CD4-positive, alpha-beta T cell treated with Interleukin-1 beta for 1 hour (primary cell): ENCODE measurements around the gene CDS1.
"Not testable (repeated sequence)": the region's sequence is repeated elsewhere in the genome, so short reads cannot be mapped to it uniquely, and the experiment has no call there.

ENCODE experiments used
- DNase-seq, 2 donors: peaks; one replicate each; pipeline ENCODE4 v3.0.0-alpha.2; 2020 to 2022

The CDS1 gene

DNA sequence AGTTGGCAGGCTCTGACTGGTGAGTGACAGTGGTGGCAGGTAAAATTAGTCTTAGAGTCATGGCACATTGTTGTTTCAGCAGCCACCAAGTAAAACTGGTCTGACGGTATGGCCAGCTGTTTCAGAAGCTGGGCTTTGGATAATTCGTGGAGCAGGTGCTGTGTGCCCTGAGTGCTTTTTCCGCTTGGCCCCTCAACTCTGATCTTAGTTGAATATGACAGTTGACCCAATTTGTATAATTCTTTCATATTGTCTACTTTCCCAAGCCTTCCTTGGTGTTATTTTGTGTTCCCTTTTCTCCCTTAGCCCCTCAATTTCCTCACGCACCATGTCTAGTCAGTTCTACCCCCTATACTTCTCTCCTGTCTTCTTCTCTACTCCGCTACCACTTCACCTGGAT is 32.0 kb downstream of the CDS1 start:
- no peak for DNase-seq

DNA sequence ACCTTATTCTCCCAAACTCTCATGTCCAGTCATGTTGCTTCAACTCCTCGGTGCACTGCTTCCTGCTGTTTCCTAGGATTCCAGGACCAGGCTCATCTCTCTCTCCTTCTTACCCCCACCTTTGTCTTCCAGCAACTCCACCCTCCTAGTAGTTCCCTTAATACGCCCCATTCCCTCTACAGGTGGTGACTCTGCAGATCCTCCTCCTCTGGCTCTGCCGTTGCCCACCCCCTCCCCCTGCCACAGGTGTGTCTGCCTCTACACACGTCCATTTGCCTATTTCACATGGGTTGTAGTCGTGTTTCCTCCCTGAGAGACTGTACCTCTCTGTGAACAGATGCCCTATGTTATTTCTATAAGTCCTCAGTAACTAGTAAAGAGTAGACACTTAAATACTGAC is 32.4 kb downstream of the CDS1 start:
- no peak for DNase-seq

DNA sequence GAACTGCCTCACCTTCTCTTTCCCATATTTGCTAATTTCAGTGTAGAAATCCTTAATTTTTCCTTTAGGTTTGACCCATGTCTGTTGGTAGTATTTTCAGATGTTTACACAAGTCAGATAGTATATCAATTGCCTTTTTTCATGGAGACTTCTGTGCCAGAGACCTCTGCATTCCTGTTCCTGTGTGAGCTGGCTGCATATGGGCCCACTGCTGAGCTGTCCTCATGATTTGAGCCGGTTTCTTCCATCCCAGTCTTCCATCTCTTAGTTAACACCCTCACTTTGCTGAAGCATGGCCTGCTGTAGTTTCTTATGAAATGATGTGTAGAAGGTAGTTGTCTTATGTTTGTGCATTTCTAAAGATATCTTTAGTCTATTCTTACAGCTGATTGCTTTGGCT is 40.0 kb downstream of the CDS1 start:
- DNase-seq = no peak

DNA sequence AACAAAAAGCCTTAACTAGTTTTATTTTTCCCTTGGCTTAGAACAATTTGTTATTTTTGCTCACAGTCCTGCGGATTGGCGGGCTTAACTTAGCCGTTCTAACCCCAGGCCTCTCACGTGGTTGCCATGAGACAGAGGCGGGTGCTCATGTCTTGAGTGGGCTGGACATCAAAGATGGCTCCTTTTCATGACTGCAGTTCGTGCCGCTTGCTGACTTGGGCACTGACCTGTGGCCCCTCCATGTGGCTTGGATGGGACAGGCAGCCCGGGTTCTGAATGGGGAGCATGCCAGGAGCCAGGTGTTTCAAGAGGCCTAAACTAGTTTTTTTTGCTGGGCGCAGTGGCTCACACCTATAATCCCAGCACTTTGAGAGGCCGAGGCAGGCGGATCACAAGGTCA is 40.7 kb downstream of the CDS1 start:
- DNase-seq = no peak

DNA sequence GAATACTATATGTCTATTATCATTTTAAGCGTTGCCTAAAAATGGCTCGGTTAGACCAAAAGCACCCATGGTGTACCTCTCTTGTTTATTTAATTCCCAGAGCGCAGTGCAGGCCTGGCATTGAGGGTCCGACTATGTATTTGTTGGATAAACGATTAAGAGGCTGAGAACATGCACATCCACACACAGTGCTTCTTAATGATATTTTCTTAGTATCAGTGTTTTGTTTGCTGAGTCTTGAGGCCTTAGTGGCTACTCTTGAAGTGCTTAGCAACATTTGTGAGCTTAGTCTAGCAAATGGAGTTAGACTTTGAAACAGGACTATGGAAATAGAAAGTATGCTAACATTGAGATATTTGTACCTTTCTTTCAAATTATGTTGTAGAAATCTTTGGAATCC is 43.7 kb downstream of the CDS1 start:
- no peak for DNase-seq

DNA sequence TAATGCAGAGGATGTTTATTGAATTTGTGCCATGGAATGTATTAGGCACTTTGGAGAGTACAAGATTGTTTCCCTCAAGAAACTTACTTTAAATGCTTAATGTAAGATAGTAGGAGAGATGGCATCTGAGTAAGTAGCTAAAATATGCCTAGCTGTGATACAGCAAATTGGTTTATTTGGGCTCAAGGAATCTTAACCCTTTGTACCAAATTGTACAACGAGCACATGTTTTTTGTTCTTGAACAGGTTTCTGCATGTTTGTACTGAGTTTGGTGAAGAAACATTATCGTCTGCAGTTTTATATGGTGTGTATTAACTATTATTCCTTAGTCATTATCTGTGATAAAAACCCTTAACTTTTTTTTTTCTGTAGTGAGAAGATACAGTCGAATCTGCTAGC is 48.6 kb downstream of the CDS1 start:
- no peak for DNase-seq

DNA sequence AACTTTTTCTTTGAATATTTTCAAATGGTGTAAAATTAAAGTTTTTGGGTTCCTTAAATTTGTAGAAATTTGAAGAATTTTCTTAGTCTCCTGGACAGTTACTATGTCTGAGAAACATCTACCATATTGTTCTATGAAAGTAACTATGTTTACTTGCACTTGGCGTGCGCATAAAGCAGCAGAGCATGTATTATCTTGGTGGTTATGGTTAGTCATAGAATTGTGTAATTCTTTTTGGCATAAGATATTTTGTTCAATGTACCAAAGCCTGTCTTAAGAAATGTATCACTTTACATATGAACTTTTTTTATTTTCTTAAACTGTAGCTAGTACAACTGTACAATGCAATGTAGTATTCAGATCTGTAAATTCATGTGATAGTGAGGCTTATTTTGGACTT is 49.2 kb downstream of the CDS1 start:
- DNase-seq = no peak

DNA sequence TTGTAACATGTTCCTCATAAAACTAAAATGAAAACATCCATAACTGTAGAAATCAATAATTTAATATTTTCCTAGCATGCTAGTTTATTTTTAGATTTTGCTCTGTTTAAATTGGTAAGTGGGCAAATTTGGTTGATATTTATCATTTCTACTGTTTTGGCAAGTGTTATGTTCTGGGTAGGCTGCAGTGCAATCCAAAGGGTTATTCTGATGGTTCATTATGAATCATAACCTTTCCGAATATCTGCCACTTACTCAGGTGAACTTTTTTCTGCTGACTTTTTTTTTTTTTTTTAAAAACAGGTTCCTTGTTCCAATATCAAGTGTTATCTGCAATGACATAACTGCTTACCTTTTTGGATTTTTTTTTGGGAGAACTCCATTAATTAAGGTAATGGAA is 52.0 kb downstream of the CDS1 start:
- DNase-seq = no peak

DNA sequence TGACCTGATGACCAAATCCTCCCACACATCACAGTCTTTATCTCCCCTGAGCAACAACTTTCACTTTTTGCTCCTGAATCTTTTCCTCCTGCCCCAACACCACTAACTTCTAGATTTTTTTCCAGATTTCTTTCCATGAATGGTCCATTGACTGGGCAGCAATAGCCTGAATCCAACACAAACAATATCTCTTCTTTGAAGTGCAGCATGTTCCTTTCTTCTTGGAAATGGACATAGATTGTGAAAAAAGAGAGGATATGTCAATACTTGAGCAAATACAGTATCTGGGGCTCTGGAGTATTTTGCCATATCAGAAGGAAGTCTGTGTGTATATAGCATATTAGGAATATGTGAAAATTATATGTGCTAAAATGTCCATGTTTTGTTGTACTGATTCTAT is 55.2 kb downstream of the CDS1 start:
- no peak for DNase-seq

DNA sequence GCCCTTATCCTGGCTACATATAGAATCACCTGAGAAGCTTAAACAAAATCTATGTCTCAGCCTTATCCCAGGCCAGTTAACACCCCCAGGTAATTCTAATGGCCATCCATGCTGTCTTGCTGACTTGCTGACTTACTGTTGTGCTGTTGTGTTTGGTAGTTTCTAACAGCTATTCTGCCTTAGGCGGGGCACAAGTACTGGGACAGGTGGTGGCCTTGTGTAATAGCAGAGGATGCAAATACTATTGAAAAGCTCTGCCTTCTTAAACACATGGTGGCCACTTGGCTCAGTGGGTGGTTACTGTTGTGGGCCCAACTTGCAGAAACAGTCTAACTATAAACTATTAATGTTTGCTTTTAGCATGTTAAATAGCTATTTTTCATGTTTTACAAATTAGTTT is 56.2 kb downstream of the CDS1 start:
- DNase-seq = no peak

DNA sequence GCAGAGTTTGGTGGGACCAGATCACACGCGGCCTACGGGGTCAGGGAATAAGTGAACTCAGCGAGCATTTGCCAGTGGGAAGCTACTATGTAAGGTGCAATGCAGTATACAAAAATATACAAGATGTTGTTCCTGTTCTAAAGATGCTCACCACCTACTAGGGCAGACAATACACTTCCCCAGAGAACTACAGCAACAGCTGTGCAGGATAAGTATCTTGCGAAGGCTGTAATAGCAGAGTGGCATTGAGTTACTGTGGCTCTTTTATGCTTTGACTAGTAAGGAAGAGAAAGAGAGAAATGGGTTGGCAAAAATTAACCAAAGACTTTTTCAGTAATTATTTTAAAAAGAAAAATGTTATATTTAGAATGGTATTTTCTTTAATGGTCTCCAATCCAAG is 61.2 kb downstream of the CDS1 start:
- no peak for DNase-seq

DNA sequence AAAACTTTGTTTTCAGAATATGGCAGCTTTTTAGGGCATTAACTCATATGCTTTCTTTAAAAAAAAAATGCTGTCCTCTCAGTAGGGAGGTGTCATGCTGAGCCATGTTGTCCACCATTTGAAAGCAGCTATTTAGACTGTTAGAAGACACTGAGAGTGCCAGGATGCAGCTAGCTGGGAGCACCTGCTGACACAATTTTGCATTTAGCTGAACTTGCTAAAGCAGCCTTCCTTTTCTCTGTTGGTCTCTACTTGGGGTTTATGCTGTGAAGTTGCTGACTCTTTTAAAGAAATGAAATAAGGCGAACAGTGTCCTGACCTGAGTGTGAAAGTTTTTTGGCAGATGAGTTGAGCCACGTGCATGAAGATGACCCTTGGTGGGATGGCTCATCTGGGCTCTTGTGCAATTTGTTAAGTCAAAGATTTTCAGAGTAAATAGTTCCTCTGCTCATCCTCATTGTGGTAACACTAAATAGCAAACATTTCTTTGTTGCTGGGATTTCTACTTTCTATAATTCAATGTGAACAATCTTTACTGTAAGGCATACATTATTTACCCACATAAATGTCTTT is 64.5 kb downstream of the CDS1 start:
- no peak for DNase-seq

DNA sequence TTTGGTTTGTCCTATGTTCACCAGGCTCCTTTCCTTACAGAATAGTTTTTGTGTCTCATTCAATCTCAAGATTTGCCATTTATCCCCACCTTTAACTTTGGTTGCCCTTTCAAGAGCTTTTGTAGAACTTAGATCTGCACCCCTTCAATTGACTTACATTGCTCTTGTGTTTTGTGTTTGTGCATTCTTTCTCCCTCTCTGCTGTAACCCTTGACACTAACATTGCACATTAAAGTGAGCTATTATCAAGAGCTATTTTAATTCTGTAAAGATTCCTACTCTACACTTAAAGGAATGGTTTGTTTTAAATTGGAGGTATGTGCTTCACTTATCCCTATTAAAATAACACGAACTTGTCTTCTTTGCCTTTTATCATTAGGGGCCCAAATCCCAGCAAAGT is 65.3 kb downstream of the CDS1 start:
- no peak for DNase-seq

DNA sequence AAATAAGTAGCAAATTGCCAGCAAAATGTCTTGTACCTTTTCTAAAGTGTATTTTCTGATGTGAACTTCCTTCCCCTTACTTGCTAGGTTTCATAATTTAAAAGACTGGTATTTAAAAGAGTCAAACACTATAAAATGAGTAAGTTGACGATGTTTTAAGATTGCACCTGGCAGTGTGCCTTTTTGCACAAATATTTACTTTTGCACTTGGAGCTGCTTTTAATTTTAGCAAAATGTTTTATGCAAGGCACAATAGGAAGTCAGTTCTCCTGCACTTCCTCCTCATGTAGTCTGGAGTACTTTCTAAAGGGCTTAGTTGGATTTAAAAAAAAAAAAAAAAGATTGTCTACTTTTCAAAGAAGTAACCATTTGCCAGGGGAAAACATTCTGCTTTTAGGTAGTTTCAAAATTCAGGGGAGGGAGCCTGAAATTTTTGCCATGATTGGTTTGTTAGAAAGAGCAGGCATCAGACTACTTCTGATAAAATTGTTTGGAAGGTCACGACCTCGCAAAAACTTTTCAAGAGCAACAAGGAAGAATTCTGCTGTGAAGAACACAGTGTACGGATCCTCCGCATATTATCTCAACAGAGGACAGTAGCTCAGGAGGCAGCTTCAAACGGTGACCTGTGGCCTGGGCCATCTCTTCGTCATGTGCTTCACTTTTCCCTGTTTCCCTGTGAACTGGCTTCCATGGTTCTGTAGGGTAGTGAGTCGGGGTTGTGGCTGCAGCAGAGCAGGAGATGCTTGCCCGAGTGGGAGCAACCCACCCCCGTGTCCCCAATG is 66.1 kb downstream of the CDS1 start:
- DNase-seq = no peak

DNA sequence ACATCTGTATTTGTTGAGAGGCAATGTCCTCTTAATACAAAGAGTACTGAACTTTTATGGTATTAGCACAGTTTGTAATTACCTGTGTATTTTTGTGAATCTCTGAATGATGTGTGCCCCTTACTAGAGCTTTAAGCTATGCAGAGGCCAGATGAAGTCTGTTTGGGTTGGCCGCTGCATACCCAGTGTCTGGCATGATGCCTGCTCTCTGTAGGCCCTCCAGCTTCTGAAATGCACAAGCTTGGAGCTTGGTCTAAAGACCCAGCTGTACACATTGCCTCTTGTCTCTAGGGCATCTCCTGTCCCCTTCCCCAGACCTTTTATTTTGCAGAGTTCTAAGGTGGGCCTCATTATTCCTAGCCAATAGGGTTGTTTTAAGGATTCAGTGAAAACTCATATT is 68.6 kb downstream of the CDS1 start:
- no peak for DNase-seq

DNA sequence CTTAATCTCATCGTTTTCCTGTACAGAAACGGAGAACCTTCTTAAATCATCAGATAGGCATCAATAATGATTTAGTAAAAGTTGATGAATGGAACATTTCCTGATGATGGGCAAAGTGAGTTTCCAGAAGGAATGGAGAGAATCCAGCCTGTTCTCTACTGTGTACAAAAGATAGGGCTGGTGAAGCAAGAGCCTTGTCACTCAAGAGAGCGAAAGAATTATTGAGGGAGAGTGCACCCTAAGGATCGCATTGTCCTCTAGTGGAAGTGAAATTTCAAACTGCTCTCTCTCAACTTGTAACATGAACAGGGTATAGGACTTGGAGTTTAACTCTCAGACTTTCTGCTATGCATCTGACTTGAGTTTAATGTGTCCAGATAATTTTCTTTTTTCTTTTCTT is 69.6 kb downstream of the CDS1 start:
- no peak for DNase-seq

DNA sequence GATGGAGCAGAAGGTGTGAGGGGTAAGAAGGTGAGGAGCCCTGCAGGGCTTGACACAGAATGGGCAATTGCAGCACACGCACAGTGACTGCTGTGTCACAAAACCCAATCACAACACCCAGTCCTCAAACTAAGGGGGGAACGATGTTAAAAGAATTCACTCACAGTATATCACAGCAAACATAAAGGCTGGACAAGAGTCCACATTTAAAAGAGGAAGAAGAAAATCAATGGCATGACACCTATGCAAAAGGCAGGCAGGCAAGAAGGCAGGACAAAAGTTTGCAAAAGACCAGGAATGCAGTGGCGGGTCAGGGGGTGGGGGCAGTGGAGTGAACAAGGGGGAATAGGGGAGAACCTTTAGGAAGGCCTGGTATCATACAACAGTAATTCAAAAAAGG is 77.7 kb downstream of the CDS1 start:
- no peak for DNase-seq

DNA sequence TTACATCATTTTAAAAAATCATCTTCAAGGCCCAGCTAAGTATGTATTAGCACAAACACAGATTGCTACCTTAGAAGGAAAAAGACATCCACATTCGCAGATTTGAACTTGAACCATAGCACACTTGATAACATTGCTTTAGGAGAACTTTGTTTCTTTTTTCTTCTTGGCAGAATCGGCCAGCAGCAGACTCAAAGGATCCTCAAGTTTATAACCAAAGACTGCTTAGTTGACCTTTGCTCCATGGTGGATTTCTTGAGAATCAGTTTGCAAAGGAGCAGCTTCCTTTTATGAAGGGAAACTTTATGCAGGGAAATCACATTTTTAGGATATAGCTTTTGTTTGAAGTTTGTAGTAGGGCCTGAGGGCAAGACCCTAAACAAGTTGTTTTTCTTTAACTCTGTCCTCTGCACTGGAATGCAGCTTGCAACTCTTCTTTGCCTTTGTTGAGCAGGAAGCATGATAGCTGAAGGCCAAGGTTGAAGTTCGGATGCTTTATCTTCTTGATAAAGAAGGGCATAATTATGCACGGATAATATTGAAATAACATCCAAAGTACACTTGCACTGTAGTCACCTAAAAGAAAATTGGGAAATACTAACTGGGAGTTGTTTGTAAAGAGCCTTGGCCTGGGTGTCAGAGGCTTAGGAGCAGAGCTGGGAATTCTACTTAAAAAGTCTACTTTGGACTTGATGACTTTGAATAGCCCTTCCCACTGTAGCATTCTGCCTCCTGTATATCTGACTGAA is 78.4 kb downstream of the CDS1 start:
- DNase-seq = no peak

DNA sequence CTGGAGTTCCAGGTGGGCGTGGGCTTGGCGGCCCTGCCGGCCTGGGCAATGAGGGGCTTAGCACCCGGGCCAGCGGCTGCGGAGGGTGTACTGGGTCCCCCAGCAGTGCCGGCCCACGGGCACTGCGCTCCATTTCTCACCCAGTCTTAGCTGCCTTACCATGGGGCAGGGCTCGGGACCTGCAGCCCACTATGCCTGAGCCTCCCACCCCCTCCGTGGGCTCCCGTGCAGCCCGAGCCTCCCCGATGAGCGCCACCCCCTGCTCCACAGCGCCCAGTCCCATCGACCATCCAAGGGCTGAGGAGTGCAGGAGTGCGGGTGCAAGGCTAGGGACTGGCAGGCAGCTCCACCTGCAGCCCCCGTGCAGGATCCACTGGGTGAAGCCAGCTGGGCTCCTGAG is 81.8 kb downstream of the CDS1 start:
- DNase-seq = not testable (repeated sequence)

DNA sequence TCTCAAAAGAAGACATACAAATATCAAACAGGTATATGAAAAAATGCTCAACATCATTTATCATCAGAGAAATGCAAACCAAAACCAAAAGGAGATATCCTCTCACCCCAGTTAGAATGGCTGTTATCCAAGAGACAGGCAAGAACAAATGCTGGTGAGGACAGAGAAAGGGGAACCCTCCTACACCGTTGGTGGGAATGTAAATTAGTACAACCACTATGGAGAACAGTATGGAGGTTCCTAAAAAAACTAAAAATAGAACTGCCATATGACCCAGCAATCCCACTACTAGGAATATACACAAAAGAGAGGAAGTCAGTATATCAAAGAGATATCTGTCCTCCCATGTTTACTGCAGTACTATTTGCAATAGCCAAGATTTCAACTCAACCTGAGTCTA is 83.5 kb downstream of the CDS1 start:
- DNase-seq = no peak

DNA sequence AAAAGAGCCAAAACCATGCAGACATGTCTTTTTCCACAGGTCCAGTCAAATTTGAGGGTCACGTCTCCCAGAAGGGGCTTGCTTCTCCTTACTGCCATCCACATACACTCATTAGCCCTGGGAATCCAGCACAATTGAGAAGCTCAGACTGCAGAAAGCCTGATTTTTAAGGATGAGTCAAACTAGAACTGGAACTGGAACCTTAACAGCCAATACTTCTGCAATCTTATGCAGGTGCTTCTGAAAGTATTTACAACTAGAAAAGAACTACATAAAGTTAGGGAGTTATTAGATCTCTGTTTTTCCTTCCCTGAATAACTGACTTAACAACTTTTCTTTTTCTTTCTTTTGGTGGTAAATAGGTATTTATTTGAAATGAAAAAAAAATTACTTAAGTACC is 86.3 kb downstream of the CDS1 start:
- no peak for DNase-seq

DNA sequence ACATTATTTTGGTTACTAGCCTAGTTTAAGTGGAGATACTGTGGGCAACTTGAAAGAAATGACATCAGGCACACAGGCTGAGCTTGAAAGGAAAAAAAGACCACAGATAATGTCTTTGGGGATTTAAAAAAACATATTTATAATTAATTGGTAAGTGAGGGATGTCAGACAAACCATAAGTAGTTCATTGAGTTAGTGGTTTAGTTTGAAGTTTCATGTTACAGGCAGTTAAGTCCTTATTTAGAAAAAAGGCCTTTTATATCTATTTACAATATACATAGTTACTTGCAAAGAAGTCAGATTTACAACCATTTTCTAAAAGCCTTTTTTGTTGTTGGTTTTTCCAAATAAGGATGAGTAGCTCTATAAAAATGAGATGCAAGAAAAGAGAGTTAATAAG is 89.2 kb downstream of the CDS1 start:
- no peak for DNase-seq

DNA sequence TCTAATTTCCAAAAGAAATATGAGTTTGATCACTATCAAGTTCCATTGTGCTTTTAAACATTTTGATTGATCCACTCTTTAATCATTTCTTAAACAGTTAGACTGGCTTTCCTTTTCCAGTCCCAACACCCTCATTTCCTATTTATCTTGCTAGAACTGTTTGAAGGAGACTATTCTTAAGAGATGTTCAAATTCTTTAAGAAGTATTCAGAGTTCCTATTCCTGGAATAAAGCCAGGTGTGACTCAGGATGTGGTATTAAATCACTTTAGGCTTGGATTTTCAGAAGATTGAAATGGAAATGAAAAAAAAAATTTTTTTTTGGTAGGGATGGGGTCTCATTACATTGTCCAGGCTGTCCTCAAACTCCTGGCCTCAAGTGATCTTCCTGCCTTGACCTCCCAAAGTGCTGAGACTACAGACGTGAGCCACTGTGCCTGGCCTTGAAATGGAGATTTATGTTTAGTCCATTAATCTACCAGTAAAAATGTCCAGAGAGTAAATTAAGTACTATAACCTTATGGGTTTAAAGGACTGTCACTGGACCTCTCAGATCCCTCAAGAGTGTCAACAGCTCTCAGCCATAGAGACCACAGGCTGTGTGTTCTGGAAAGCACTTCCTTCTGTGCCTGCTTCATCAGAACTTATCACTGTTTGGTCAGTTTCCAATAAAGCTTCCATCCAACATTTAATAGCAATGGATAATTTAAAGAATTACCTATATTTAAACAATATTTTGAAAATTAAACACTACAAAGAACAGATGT is 90.7 kb downstream of the CDS1 start:
- DNase-seq = no peak

DNA sequence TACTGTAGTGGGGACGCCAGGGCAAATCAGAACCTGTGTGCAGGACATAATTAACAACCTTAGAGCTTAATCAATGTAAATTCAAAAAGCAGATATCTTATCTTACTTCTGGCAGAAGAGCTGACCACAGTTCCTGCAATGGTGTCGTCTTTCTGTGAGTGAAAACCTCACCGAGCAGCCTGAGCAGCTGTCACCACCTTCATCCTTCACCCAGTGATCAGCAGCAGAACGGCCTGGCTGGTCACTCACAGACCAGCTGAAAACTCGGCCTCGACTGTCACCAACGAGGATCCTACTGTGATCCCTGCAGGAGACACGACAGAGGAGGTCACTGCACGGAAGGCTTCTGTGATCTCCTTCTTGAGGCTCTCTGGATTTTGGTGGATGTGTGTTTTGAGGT is 94.2 kb downstream of the CDS1 start:
- DNase-seq = no peak
